Measurements from ENCODE around the gene KIAA1755. TPM values are rescaled to one million over a fixed set of nuclear protein-coding genes. Genes with fewer than 3 reads are reported as not detected.

Gene KIAA1755
- total and polyA plus RNA-seq, 2 experiments from 2014 or later: 4.0 to 5.1 TPM

DNA sequence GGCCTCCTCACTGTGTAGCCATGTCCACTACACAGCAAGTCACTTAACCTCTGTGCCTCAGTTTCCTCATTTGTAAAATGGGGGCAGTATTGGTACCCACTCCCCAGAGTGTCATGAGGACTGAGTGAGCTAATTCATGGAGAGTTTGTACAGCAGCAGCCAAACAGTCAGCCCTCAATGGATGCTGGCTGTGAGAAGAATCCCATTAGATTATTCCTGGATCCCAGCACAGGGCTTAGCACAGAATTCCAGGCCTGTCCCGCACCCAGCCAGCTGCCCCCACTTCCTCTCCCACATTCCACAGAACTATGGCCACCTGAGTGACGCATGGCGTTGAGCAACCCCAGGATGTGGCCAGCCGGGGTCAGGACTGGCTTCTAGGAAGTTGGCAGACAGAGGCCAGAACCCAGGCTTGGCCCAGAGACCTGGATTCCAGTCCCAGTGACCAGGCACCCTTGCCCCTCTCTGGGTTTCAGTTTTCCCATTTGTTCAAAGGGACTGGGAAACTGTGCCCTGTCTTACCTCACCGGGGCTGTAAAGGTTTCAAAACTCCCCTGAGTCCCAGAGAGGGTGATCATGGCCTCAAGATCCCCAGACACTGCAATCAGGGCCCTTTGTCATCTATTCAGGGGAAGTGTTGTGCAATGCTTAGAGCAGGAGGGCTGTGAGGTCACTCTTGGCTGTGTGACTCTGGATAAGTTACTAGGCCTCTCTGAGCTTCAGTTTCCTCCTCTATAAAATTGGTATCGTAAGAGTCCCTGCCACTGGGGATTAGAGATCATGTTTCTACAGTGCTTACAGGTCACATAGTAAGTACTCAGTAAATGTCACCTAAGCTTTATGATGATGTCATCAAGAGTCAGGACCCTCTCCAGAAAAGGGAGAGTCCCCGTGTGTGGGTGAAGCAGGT is 92.4 kb downstream of the KIAA1755 start:
- no peaks in the 10 kb centered on the region for H3K36me3 ChIP-seq (ENCODE audit: low read depth)
- H3F3A ChIP-seq (ENCODE audit: insufficient read depth): peaks cover 50% of the 10 kb centered on the region
- DNase-seq: peak; percentile 89
- in situ Hi-C loops (cut with MboI): loop anchor here (10.0 kb wide), 1 partner anchor 93 kb away; no protein-coding TSS in a partner anchor
- no peaks in the 10 kb centered on the region for H3K9me3 ChIP-seq (ENCODE audit: low read depth)
- H3K4me2 ChIP-seq (ENCODE audit: unreplicated experiment): peak overlapping the region; percentile 46
- H3K27ac ChIP-seq: peak overlapping the region; percentile 77
- no peak overlapping the region for H2AFZ ChIP-seq
- H4K20me1 ChIP-seq (ENCODE audit: insufficient read depth): no peaks in the 10 kb centered on the region
- H3K9ac ChIP-seq: peak overlapping the region; percentile 32
- WGBS, 2 experiments (ENCODE audit: low coverage in 1 of 2, low lambda C conversion rate in 2 of 2, missing lambda C conversion rate in 2 of 2): 12 to 20% methylated on average over 7 of the region's 7 CpGs
- no peaks in the 10 kb centered on the region for H3K9me2 ChIP-seq (ENCODE audit: insufficient read depth)
- no peaks in the 10 kb centered on the region for H3K79me2 ChIP-seq (ENCODE audit: insufficient read depth)
- H3K4me1 ChIP-seq (ENCODE audit: insufficient read depth): peaks cover 44% of the 10 kb centered on the region
- H3K4me3 ChIP-seq: no peak overlapping the region
- 0 out of 2 replicates have a peak, but pooled peaks have one; percentile 35 for TF ChIP-seq EZH2phosphoT487 (IDR thresholded peaks at IDR 0.05; ENCODE audit: insufficient read depth, low read depth)
- no peak for TF ChIP-seq EZH2 (IDR thresholded peaks at IDR 0.05; ENCODE audit: insufficient read depth, poor library complexity, severe bottlenecking)
- no peaks in the 10 kb centered on the region for H3K27me3 ChIP-seq (replicated peaks; ENCODE audit: insufficient read depth)

DNA sequence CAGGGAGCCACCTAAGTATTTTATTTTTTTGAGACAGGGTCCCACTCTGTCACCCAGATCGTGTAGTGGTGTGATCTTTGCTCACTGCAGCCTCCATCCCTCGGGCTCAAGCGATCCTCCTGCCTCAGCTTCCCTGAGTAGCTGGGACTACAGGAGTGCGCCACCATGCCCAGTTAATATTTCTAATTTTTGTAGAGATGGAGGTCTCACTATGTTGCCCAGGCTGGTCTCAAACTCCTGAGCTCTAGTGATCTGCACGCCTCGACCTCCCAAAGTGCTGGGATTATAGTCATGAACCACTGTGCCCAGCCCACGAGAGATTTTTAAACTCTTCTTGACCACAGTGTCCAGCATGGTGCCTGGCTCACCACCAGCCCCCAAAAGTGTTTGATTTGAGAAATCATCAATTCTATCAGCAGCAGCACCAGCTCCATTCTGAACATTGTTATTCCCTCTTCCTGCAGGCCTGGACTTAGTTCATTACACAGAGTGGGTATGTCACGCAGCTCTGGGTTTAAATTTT is 93.1 kb downstream of the KIAA1755 start:
- Histone ChIP-seq H3K9me3 (ENCODE audit: low read depth) (no peaks in the 10 kb centered on the region), H3K79me2 (ENCODE audit: insufficient read depth) (no peaks in the 10 kb centered on the region), H3K27me3 (replicated peaks; ENCODE audit: insufficient read depth) (no peaks in the 10 kb centered on the region), H3K9ac (peak overlapping the region; percentile 32; the same call in 1 of the 2 replicates), H3K27ac (peak overlapping the region; percentile 77), H3K4me3 (no peak overlapping the region), H3K36me3 (ENCODE audit: low read depth) (no peaks in the 10 kb centered on the region), H3K9me2 (ENCODE audit: insufficient read depth) (no peaks in the 10 kb centered on the region), H3F3A (ENCODE audit: insufficient read depth) (peaks cover 43% of the 10 kb centered on the region), H4K20me1 (ENCODE audit: insufficient read depth) (no peaks in the 10 kb centered on the region), H2AFZ (no peak overlapping the region), H3K4me1 (ENCODE audit: insufficient read depth) (peaks cover 37% of the 10 kb centered on the region), H3K4me2 (ENCODE audit: unreplicated experiment) (no peak overlapping the region)
- in situ Hi-C loops (cut with MboI): loop anchor here (10.0 kb wide), 1 partner anchor 93 kb away; no protein-coding TSS in a partner anchor
- no peak for TF ChIP-seq EZH2phosphoT487 (IDR thresholded peaks at IDR 0.05; ENCODE audit: insufficient read depth, low read depth)
- TF ChIP-seq EZH2 (IDR thresholded peaks at IDR 0.05; ENCODE audit: insufficient read depth, poor library complexity, severe bottlenecking): no peak
- 96 to 97% methylated on average over 8 of the region's 8 CpGs for WGBS, 2 experiments (ENCODE audit: low coverage in 1 of 2, low lambda C conversion rate in 2 of 2, missing lambda C conversion rate in 2 of 2)
- no peak for DNase-seq

DNA sequence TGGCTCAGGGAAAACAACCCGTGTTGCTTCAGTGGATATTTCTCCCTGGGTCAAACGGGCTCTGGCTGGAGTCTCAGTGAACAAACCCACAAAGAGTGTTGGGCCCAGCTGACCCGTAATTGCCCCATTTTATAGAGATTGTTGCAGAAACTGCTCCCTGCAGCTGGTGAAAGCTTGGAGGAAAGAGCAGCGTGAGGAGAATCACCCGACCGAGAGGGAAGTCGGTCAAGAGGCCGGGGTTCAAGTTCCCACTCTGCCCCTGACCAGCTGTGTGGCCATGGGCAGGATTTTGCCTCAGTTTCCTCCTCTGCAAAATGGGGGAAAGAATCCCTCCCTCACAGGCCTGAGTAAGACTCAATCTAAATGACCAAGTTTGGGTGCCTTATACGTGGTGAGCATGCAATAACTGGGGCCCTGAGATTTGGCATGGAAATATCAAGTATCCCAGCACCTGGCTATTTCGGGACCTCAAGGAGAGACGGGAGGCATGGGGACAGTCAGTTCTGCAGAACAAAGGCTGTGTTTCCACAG is 93.8 kb downstream of the KIAA1755 start:
- Histone ChIP-seq H3K36me3 (ENCODE audit: low read depth) (no peaks in the 10 kb centered on the region), H3K9ac (no peak overlapping the region), H3K79me2 (ENCODE audit: insufficient read depth) (no peaks in the 10 kb centered on the region), H3K9me2 (ENCODE audit: insufficient read depth) (no peaks in the 10 kb centered on the region), H2AFZ (no peak overlapping the region), H3K9me3 (ENCODE audit: low read depth) (no peaks in the 10 kb centered on the region), H3K4me2 (ENCODE audit: unreplicated experiment) (no peak overlapping the region), H3K4me3 (no peak overlapping the region), H3K27ac (no peak overlapping the region), H3K4me1 (ENCODE audit: insufficient read depth) (peaks cover 31% of the 10 kb centered on the region), H3F3A (ENCODE audit: insufficient read depth) (peaks cover 37% of the 10 kb centered on the region), H4K20me1 (ENCODE audit: insufficient read depth) (no peaks in the 10 kb centered on the region), H3K27me3 (replicated peaks; ENCODE audit: insufficient read depth) (no peaks in the 10 kb centered on the region)
- in situ Hi-C loops (cut with MboI): loop anchor here (10.0 kb wide), 1 partner anchor 92 kb away; no protein-coding TSS in a partner anchor
- 90 to 91% methylated on average over 11 of the region's 11 CpGs for WGBS, 2 experiments (ENCODE audit: low coverage in 1 of 2, low lambda C conversion rate in 2 of 2, missing lambda C conversion rate in 2 of 2)
- no peak for TF ChIP-seq EZH2 (IDR thresholded peaks at IDR 0.05; ENCODE audit: insufficient read depth, poor library complexity, severe bottlenecking)
- TF ChIP-seq EZH2phosphoT487 (IDR thresholded peaks at IDR 0.05; ENCODE audit: insufficient read depth, low read depth): no peak
- DNase-seq: no peak

- H3K9me2 ChIP-seq (ENCODE audit: insufficient read depth): no peaks in the 10 kb centered on the region
- H3K27me3 ChIP-seq (replicated peaks; ENCODE audit: insufficient read depth): no peaks in the 10 kb centered on the region
- peaks cover 30% of the 10 kb centered on the region for H3F3A ChIP-seq (ENCODE audit: insufficient read depth)
- no peaks in the 10 kb centered on the region for H3K9me3 ChIP-seq (ENCODE audit: low read depth)
- no peak overlapping the region for H3K4me3 ChIP-seq
- peaks cover 25% of the 10 kb centered on the region for H3K4me1 ChIP-seq (ENCODE audit: insufficient read depth)
- no peak overlapping the region for H3K4me2 ChIP-seq (ENCODE audit: unreplicated experiment)
- TF ChIP-seq EZH2phosphoT487 (IDR thresholded peaks at IDR 0.05; ENCODE audit: insufficient read depth, low read depth) (no peak), EZH2 (IDR thresholded peaks at IDR 0.05; ENCODE audit: insufficient read depth, poor library complexity, severe bottlenecking) (no peak)
- no peaks in the 10 kb centered on the region for H3K79me2 ChIP-seq (ENCODE audit: insufficient read depth)
- no peak overlapping the region for H3K27ac ChIP-seq
- in situ Hi-C loops (cut with MboI): loop anchor here (10.0 kb wide), 1 partner anchor 91 kb away; no protein-coding TSS in a partner anchor
- H3K9ac ChIP-seq: no peak overlapping the region
- no peaks in the 10 kb centered on the region for H3K36me3 ChIP-seq (ENCODE audit: low read depth)
- WGBS, 2 experiments (ENCODE audit: low coverage in 1 of 2, low lambda C conversion rate in 2 of 2, missing lambda C conversion rate in 2 of 2): 87 to 94% methylated on average over 11 of the region's 11 CpGs
- no peak for DNase-seq
- no peaks in the 10 kb centered on the region for H4K20me1 ChIP-seq (ENCODE audit: insufficient read depth)
- H2AFZ ChIP-seq: no peak overlapping the region
These were observed 94.4 kb downstream of the KIAA1755 start for GRCh38 chr20:38165966-38166702.
